ENCODE data around the gene SOX18.

Gene SOX18

GRCh38 chr20:64003960-64004725, 45.3 kb downstream of the SOX18 start:
- ChIA-PET POLR2A (no interaction called here), CTCF (interaction anchor here (1.1 to 1.5 kb wide), 2 partner anchors 9 to 22 kb away, joined by 3 to 4 read pairs; no protein-coding TSS in a partner anchor)
- peaks cover 13 to 82% (median 57%) of the 10 kb centered on the region in 4 experiments for H3K36me3 ChIP-seq (ENCODE audit: control insufficient read depth in 4 of 4, insufficient read depth in 4 of 4, low read length in 3 of 4)
- WGBS (ENCODE audit: insufficient coverage), result 91% methylated on average over 7 of the region's 7 CpGs
- no peaks in the 10 kb centered on the region for H3K4me1 ChIP-seq (ENCODE audit: control extremely low read depth in 1 of 4, control insufficient read depth in 4 of 4, insufficient read depth in 4 of 4, low read length in 3 of 4)
- no peak overlapping the region for H3K4me3 ChIP-seq (ENCODE audit: control insufficient read depth in 1 of 7, extremely low read depth in 1 of 7, insufficient read depth in 4 of 7, low read depth in 2 of 7, low read length in 6 of 7)
- no peak overlapping the region for H3K27ac ChIP-seq (ENCODE audit: insufficient read depth in 1 of 2, low read depth in 1 of 2, low read length in 2 of 2, poor library complexity in 1 of 2, severe bottlenecking in 2 of 2)
- H3K9me3 ChIP-seq (ENCODE audit: control extremely low read depth in 1 of 5, control insufficient read depth in 4 of 5, insufficient read depth in 2 of 5, low read depth in 1 of 5, low read length in 4 of 5), result peaks cover 0 to 10% (median 0%) of the 10 kb centered on the region in 5 experiments
- no peak for DNase-seq
- no peaks in the 10 kb centered on the region for H3K27me3 ChIP-seq (replicated peaks in 2 of 5; ENCODE audit: control insufficient read depth in 4 of 5, insufficient read depth in 5 of 5, low read length in 4 of 5)

GRCh38 chr20:64001607-64002011, 47.8 kb downstream of the SOX18 start:
- H3K27me3 ChIP-seq (replicated peaks in 2 of 5; ENCODE audit: control insufficient read depth in 4 of 5, insufficient read depth in 5 of 5, low read length in 4 of 5), result no peaks in the 10 kb centered on the region
- no peak for DNase-seq
- ChIA-PET CTCF (no interaction called here), POLR2A (no interaction called here)
- H3K4me1 ChIP-seq (ENCODE audit: control extremely low read depth in 1 of 4, control insufficient read depth in 4 of 4, insufficient read depth in 4 of 4, low read length in 3 of 4), result no peaks in the 10 kb centered on the region
- no peak overlapping the region for H3K27ac ChIP-seq (ENCODE audit: insufficient read depth in 1 of 2, low read depth in 1 of 2, low read length in 2 of 2, poor library complexity in 1 of 2, severe bottlenecking in 2 of 2)
- no peaks in the 10 kb centered on the region for H3K9me3 ChIP-seq (ENCODE audit: control extremely low read depth in 1 of 5, control insufficient read depth in 4 of 5, insufficient read depth in 2 of 5, low read depth in 1 of 5, low read length in 4 of 5)
- WGBS (ENCODE audit: insufficient coverage), result 99% methylated on average over 9 of the region's 11 CpGs
- peaks cover 5 to 76% (median 55%) of the 10 kb centered on the region in 4 experiments for H3K36me3 ChIP-seq (ENCODE audit: control insufficient read depth in 4 of 4, insufficient read depth in 4 of 4, low read length in 3 of 4)
- H3K4me3 ChIP-seq (ENCODE audit: control insufficient read depth in 1 of 7, extremely low read depth in 1 of 7, insufficient read depth in 4 of 7, low read depth in 2 of 7, low read length in 6 of 7), result no peak overlapping the region

GRCh38 chr20:64000906-64001305, 48.5 kb downstream of the SOX18 start:
- 94% methylated on average over 12 of the region's 12 CpGs for WGBS (ENCODE audit: insufficient coverage)
- H3K4me1 ChIP-seq (ENCODE audit: control extremely low read depth in 1 of 4, control insufficient read depth in 4 of 4, insufficient read depth in 4 of 4, low read length in 3 of 4), result no peaks in the 10 kb centered on the region
- POLR2A ChIA-PET, result no interaction called here
- CTCF ChIA-PET, result no interaction called here
- no peaks in the 10 kb centered on the region for H3K27me3 ChIP-seq (replicated peaks in 2 of 5; ENCODE audit: control insufficient read depth in 4 of 5, insufficient read depth in 5 of 5, low read length in 4 of 5)
- H3K36me3 ChIP-seq (ENCODE audit: control insufficient read depth in 4 of 4, insufficient read depth in 4 of 4, low read length in 3 of 4), result peaks cover 5 to 78% (median 58%) of the 10 kb centered on the region in 4 experiments
- DNase-seq, result no peak
- no peaks in the 10 kb centered on the region for H3K9me3 ChIP-seq (ENCODE audit: control extremely low read depth in 1 of 5, control insufficient read depth in 4 of 5, insufficient read depth in 2 of 5, low read depth in 1 of 5, low read length in 4 of 5)
- no peak overlapping the region for H3K27ac ChIP-seq (ENCODE audit: insufficient read depth in 1 of 2, low read depth in 1 of 2, low read length in 2 of 2, poor library complexity in 1 of 2, severe bottlenecking in 2 of 2)
- no peak overlapping the region for H3K4me3 ChIP-seq (ENCODE audit: control insufficient read depth in 1 of 7, extremely low read depth in 1 of 7, insufficient read depth in 4 of 7, low read depth in 2 of 7, low read length in 6 of 7)

All from common myeloid progenitor, CD34-positive (primary cell).